NCI-H345 (cell line): ENCODE results near the gene PLG.
"Not testable (repeated sequence)": the region's sequence is repeated elsewhere in the genome, so short reads cannot be mapped to it uniquely, and the experiment has no call there.

Experiments used
- DNase-seq: peaks from one replicate; lab custom pipeline; 2025; lab: John Stamatoyannopoulos, UW

PLG gene

DNA sequence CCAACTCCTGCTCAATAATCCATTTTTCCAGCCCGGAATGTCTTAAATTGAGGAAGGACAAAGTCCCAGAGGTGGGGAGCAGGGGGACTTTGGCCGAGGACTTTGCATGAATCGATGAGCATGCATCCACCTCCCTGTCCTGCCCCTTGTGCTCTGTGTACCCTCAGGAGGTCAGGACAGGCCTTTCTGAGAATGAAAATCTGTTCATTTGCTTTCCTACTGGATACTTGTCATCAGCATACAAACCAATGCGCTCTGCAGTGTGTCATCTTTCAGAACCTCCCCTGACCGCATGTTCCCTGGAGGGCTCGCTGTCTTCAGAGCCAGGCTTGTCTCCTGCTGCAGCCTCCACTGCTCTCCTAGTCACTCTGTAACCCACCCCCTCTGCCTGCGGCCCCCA, 2.6 kb downstream of the PLG start:
- not testable (repeated sequence) for DNase-seq

DNA sequence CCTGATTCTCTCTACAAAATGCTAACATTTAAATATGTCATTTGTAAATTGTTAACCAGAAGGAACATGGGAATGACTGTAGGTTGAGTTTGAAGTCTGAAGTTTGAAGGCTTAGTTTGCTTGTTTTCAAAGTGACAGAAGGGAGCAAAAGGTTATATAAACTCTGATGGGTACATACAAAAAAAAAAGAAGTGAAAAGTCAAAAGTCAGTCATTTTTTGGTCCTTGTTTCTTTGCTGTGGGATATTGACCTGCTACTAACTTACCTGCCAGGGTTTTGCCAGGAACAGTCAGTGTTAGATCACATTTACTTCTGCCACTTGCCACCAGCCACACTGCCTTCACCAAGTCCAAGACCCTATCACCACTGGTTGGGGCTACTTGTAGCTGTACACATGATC, 6.9 kb downstream of the PLG start:
- not testable (repeated sequence) for DNase-seq

DNA sequence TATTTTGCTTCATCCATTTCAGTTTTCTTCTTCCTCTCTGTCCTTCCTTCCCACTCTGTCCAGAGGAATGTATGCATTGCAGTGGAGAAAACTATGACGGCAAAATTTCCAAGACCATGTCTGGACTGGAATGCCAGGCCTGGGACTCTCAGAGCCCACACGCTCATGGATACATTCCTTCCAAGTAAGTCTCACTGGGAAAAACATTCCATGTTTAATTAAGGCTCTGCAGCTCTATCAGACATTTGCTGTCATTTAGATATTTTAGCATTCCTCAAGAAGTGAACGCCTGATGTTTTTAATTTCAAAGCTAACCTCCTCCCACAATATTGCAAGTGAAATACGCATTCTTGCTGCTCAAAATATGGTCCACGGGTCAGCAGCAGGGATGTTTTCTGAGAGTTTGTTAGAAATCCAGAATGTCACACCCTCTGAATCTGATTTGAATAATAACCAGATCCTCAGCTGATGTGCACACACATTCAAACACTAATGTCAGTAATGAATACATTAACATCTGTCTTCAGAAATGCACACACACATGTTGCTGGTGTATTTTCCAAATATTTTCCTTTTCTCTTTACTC, 12.8 kb downstream of the PLG start:
- no peak for DNase-seq

GRCh38 chr6:160730911-160731310, 28.9 kb downstream of the PLG start:
- DNase-seq, result no peak

- peak; percentile 28 for DNase-seq
Measured at GRCh38 chr6:160733050-160733646, 31.1 kb downstream of the PLG start.

GRCh38 chr6:160734627-160735026, 32.6 kb downstream of the PLG start:
- DNase-seq, result no peak

GRCh38 chr6:160735523-160735922, 33.5 kb downstream of the PLG start:
- DNase-seq, result no peak

DNA sequence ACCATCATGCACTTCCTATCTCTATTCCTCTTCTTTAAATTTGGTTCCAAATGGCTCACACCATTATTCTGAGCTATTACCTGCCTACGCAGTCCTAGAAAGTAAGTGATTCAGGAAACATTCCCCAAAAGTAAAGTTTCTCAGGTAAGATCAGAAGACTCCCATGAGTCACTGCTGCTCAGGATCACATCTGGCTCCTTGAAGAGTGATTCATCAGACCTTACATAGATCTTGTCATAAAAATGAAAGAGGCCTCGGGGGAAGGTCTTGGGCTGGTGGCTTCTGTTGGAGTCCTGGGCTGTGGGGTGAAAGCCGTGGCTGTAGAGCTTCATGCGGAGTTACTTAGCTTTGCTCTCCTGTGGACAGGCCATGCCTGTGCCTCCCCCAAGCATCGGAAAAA, 35.9 kb downstream of the PLG start:
- DNase-seq, result no peak

- no peak for DNase-seq
Measured at GRCh38 chr6:160739955-160740354, 37.9 kb downstream of the PLG start.

GRCh38 chr6:160741012-160741411, 39.0 kb downstream of the PLG start:
- not testable (repeated sequence) for DNase-seq

DNA sequence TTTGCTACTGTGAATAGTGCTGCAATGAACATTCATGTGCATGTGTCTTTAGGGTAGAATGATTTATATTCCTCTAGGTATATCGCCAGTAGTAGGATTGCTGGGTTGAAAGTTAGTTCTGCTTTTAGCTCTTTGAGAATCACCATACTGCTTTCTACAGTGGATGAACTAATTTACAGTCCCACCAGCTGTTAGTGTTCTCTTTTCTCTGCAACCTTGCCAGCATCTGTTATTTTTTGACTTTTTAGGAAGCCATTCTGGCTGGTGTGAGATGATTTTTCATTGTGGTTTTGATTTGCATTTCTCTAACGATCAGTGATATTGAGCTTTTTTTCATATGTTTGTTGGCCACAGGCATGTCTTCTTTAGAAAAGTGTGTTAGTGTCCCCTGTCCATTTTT, 40.0 kb downstream of the PLG start:
- no peak for DNase-seq

- no peak for DNase-seq
Measured at GRCh38 chr6:160750276-160750689, 48.2 kb downstream of the PLG start.

DNA sequence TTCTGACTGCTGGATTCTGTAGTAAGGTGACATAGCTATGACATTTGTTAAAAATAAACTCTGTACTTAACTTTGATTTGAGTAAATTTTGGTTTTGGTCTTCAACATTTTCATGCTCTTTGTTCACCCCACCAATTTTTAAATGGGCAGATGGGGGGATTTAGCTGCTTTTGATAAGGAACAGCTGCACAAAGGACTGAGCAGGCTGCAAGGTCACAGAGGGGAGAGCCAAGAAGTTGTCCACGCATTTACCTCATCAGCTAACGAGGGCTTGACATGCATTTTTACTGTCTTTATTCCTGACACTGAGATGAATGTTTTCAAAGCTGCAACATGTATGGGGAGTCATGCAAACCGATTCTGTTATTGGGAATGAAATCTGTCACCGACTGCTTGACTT, 51.2 kb downstream of the PLG start:
- not testable (repeated sequence) for DNase-seq

DNA sequence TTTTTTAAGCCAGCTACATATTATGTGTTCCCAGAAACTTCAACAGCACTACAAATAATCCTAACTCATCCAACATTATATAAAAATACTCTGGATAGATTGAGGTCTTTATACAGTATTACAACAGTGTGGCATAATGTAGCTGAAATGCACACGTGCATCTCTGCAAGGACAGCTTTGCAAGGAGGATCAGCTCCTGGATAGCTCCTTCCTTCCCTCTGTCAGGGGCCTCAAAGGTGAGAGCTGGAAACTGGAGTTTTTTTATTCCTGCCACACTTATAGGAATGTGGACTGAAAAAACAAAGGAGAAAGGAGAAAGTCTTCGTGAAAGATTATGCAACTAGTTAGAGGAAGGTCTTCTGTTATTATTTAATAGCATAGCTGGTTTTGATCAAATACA, 53.1 kb downstream of the PLG start:
- no peak for DNase-seq

- no peak for DNase-seq
Measured at GRCh38 chr6:160756021-160756420, 54.0 kb downstream of the PLG start.

GRCh38 chr6:160756871-160757270, 54.8 kb downstream of the PLG start:
- no peak for DNase-seq

DNA sequence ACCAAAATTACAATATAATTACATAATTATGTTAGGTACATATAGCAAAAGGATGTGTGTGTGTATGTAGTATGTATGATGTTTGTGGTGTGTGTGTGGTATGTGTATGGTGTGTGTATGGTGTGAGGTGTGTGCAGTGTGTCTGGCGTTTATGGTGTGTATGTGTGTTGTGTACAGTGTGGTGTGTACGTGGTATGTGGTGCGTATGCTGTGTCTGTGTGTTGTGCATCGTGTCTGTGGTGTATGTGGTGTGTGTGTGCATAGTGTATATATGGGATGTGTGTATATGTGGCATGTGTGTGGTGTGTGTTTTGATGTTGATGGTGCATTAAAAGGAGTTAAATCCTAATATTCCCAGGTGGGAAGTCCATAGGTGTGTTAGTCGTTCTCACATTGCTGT, 62.8 kb downstream of the PLG start:
- DNase-seq, result no peak

DNA sequence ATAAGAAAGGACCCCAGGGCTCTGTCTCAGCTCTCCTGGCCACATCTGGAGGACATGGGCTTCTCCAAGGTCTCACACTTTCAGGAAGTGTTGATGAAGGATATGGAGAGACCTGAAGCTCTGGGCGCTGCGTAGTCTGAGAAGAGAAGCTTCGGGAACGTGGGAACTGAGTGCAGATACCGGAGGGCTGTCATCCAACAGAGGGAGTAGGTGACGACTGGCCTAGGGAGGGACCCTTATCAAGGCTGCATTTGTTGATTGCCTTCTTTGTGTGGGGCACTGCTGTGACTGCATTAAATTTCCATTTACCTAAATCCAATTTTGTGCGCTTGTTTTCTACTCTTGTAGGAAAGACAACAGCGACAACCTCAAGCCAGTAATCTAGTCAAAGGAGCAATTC, 63.4 kb downstream of the PLG start:
- no peak for DNase-seq

DNA sequence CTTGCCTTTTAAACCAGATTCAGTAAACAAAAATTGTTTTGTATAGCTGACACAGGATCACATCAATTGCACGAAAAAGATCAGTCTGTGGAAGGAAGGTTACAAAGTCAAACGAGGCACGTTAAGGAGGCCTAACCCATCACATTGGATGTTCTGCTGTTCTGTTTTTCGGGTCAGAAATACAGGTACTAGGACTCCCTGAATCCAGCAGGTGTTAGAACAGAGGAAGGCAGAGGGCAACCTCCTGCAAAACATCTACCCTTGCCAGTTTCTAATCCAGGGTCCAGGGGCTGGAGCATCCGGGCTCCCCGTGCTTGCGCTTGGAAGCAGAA, 64.6 kb downstream of the PLG start:
- DNase-seq, result no peak

DNA sequence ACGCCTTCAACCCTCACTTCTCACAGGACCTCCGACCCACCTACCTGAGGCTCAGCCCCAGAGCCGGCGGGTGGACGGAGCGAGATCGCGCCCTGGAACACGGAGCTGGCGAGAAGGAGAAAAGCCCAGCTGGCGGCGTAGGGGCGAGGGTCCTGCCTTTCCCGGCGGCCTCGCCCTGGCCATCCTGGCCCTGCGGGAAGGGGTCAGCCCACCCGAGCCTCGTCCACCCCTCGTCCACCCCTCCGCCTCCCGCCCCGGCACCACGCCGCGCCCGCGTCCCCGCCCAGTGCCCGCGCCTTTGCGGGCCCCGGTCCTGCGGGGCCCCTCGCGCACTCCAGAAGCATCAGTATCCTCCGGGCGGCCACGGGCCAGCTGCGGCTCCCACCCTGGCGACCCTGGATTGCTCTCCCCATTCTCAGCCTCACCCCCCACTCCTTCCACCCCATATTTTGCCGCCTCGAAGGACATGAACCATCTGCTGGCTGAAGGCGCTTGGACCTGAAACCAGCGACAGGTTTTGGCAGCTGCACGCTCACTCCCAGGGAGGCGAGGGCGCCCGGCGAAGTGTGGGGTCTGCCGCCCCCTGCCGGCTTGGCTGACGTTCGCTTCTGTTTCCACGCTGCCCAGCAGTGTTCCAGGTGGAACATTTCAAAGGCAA, 65.1 kb downstream of the PLG start:
- no peak for DNase-seq

DNA sequence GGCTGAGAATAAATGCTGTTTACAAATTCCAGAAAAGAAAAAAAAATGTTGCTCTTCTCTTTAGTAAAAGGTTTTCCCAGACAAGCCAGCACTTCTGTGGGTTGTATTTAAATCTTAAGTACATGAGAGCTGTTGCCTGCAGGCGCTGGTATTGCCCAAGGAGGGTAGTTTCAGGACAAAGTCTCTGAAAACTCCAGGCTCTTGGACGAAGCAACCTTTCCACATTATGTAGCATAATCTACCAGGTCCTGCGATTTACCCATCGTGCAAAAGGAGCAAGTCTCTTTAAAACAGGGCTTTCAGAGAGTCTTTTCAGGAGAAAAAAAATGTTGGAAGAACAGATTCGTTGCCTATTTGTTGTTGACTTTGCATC, 65.6 kb downstream of the PLG start:
- no peak for DNase-seq

GRCh38 chr6:160768101-160768500, 66.1 kb downstream of the PLG start:
- no peak for DNase-seq

- no peak for DNase-seq
Measured at GRCh38 chr6:160774399-160774798, 72.4 kb downstream of the PLG start.
